ENCODE measurements around the gene ZNF443. TPM values are rescaled to one million over a fixed set of nuclear protein-coding genes. Genes with fewer than 3 reads are reported as not detected.

ZNF443 gene
- total RNA-seq, 2 donors from 2014 or later = 1.9 to 3.4 TPM

- Mint-ChIP-seq H3K4me1 (no peaks in the 10 kb centered on the region), H3K4me3 (no peak overlapping the region), H3K9me3 (peaks cover 27% of the 10 kb centered on the region), H3K27me3 (peaks cover 2% of the 10 kb centered on the region), H3K27ac (no peak overlapping the region), H3K36me3 (ENCODE audit: low read depth) (peaks cover 7% of the 10 kb centered on the region)
- ATAC-seq (replicated peaks) = no peak
Measured at GRCh38 chr19:12379732-12380443, 60.9 kb downstream of the ZNF443 start.

Other genes with a start within 250 kb of the ZNF443 start
- gene ZNF44, start 146.1 kb downstream of the ZNF443 start, total RNA-seq = 10 to 100 TPM in 1 of 2 donors, 1 to 10 TPM in 1; 6.6 to 10.1 TPM
- gene ZNF563, start 107.4 kb downstream of the ZNF443 start, total RNA-seq = 10 to 100 TPM in 1 of 2 donors, 1 to 10 TPM in 1; 1.4 to 11.1 TPM
- under 1 TPM; 0.56 to 0.61 TPM for gene ZNF442, start 75.3 kb downstream of the ZNF443 start, total RNA-seq
- gene ZNF799, start 39.8 kb downstream of the ZNF443 start, total RNA-seq = 1 to 10 TPM; 2.4 to 4.0 TPM
- 1 to 10 TPM; 1.6 to 3.4 TPM for gene ZNF709, start 43.8 kb upstream of the ZNF443 start, total RNA-seq
- gene ZNF564, start 110.5 kb upstream of the ZNF443 start, total RNA-seq = 1 to 10 TPM; 4.1 to 6.1 TPM
- gene ZNF490, start 169.8 kb upstream of the ZNF443 start, total RNA-seq = 10 to 100 TPM in 1 of 2 donors, 1 to 10 TPM in 1; 7.3 to 11.1 TPM
- 10 to 100 TPM; 16.7 to 19.0 TPM for gene ZNF791, start 169.9 kb upstream of the ZNF443 start, total RNA-seq
- 100 to 1,000 TPM; 199 to 247 TPM for gene MAN2B1, start 225.7 kb upstream of the ZNF443 start, total RNA-seq
- 10 to 100 TPM; 17.7 to 30.4 TPM for gene WDR83, start 225.8 kb upstream of the ZNF443 start, total RNA-seq
- gene DHPS, start 240.9 kb upstream of the ZNF443 start, total RNA-seq = 100 to 1,000 TPM; 125 to 167 TPM
- gene GNG14, start 247.0 kb upstream of the ZNF443 start, total RNA-seq = not detected